Mesothelial cell of epicardium (in vitro differentiated cells): Measurements from ENCODE around the gene GNAZ. TPM values are rescaled to one million over a fixed set of nuclear protein-coding genes. Genes with fewer than 3 reads are reported as not detected.

ENCODE experiments used
- DNase-seq, 2 experiments: peaks; one replicate each; pipeline ENCODE4 v3.0.0; 2021; ENCODE audit warnings: low spot score in 2 of 2; ENCODE audit not compliant: unreplicated experiment in 2 of 2
- H3K27ac Mint-ChIP-seq: 2 replicates; pipeline ENCODE4 v1.8.0; 2021; ENCODE audit warnings: mixed read lengths
- H3K27me3 Mint-ChIP-seq: 2 replicates; pipeline ENCODE4 v1.8.0; 2021; ENCODE audit warnings: low read depth, mixed read lengths
- H3K36me3 Mint-ChIP-seq: 2 replicates; pipeline ENCODE4 v1.8.0; 2021; ENCODE audit warnings: mixed read lengths
- H3K4me1 Mint-ChIP-seq: 2 replicates; pipeline ENCODE4 v1.8.0; 2021; ENCODE audit warnings: mixed read lengths
- H3K4me3 Mint-ChIP-seq: 2 replicates; pipeline ENCODE4 v1.8.0; 2021; ENCODE audit warnings: mild to moderate bottlenecking, moderate library complexity, mixed read lengths
- H3K9me3 Mint-ChIP-seq: 2 replicates; pipeline ENCODE4 v1.8.0; 2021; ENCODE audit warnings: mixed read lengths
- CTCF ChIP-seq: fragments of 200-600 bp; sonication (generic); IDR thresholded peaks from one replicate; pipeline ENCODE4 v1.5.0; 2021; ENCODE audit warnings: antibody characterized with exemption; ENCODE audit not compliant: unreplicated experiment
- total RNA-seq: library from RNA; stranded (reverse); gene quantifications from 3 replicates; pipeline ENCODE4 v1.2.1, GENCODE V29; 2021

GNAZ gene
- total RNA-seq, 1 donor from 2014 or later, result 6.5 TPM

GRCh38 chr22:23103199-23103954 is 33.1 kb downstream of the GNAZ start:
- Mint-ChIP-seq H3K36me3 (no peaks in the 10 kb centered on the region), H3K27ac (no peak overlapping the region), H3K4me1 (no peaks in the 10 kb centered on the region), H3K27me3 (no peaks in the 10 kb centered on the region), H3K4me3 (no peak overlapping the region), H3K9me3 (no peaks in the 10 kb centered on the region)
- no peak for TF ChIP-seq CTCF
- DNase-seq, result no peak

DNA sequence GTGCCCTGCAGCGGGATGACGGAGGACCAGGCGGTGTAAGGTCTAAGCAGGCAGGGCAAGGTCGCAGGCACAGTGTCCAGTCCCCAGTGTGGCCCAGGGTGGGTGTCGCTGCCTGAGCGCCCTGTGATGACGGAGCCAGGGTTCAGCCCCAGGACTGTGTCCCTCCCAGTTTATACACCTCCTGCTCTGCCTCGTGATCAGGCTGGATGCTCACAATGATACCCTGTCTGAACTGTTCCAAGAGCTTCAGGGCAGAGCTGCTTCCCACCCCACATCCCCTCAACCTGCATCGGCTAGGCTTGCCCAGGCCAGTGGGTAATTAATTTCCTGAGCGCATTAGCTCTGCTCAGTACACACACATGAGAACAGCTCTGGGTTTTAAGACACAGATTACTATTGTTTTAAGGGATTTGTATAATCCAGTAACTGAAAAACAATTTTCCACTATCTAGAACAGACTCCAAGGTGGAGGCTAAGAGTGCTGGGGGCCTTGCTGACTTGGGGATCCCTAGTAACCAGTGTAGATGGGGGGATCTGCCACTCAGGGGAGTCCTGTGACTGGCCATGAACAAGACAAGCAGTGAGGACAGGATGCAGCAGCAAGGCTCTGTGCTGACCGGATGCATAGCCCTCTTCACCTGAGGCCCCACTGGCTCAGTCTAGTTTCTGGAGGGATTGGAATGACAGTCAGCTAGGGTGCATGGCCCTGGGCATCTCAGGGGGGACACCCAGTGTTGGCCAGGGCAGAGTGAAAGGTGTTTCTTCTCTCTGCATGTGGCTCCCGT is 34.1 kb downstream of the GNAZ start:
- Mint-ChIP-seq H3K36me3 (no peaks in the 10 kb centered on the region), H3K9me3 (no peaks in the 10 kb centered on the region), H3K4me1 (no peaks in the 10 kb centered on the region), H3K4me3 (no peak overlapping the region), H3K27me3 (no peaks in the 10 kb centered on the region), H3K27ac (no peak overlapping the region)
- DNase-seq, result no peak
- no peak for TF ChIP-seq CTCF

GRCh38 chr22:23105304-23105703 is 35.0 kb downstream of the GNAZ start:
- no peak for TF ChIP-seq CTCF
- Mint-ChIP-seq H3K4me3 (no peak overlapping the region), H3K4me1 (no peaks in the 10 kb centered on the region), H3K27me3 (no peaks in the 10 kb centered on the region), H3K27ac (no peak overlapping the region), H3K36me3 (no peaks in the 10 kb centered on the region), H3K9me3 (no peaks in the 10 kb centered on the region)
- no peak for DNase-seq

DNA sequence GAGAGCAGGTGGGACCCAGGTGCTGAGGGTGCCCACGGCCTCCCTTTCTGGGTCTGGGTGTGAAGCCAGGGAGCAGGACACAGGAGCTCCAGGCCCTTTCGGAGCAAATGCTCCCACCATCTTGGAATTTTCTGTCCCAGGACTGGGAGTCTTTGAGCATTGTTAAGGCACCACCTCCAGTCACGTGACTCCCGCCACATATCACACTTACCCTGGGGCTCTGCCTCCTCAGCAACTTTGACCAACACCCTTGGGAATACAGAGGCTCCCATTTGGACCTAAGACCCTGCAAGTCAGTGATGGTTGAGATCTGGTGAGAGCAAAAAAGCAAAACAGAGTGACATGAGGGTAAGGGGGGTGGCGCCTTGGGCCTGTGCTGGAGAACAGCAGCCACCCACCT is 35.6 kb downstream of the GNAZ start:
- Mint-ChIP-seq H3K4me3 (no peak overlapping the region), H3K27ac (no peak overlapping the region), H3K9me3 (no peaks in the 10 kb centered on the region), H3K4me1 (peaks cover 2% of the 10 kb centered on the region), H3K36me3 (no peaks in the 10 kb centered on the region), H3K27me3 (no peaks in the 10 kb centered on the region)
- TF ChIP-seq CTCF, result no peak
- DNase-seq, result no peak

- DNase-seq, result no peak
- Mint-ChIP-seq H3K36me3 (no peaks in the 10 kb centered on the region), H3K4me1 (peaks cover 5% of the 10 kb centered on the region), H3K27me3 (no peaks in the 10 kb centered on the region), H3K27ac (no peak overlapping the region), H3K9me3 (no peaks in the 10 kb centered on the region), H3K4me3 (no peak overlapping the region)
- TF ChIP-seq CTCF, result no peak
These were observed 36.0 kb downstream of the GNAZ start for GRCh38 chr22:23106344-23106743.
